GM23338 (cell line): ENCODE results near the gene SQSTM1. TPM values are rescaled to one million over a fixed set of nuclear protein-coding genes. Genes with fewer than 3 reads are reported as not detected.

Source experiments
- ATAC-seq: fragments of 200-7000 bp; cut with Tn5 transposase; 3 replicates; pipeline ENCODE4 v1.9.1; 2020
- DNase-seq: peaks from one replicate; pipeline ENCODE4 v3.0.0-alpha.2; 2015; ENCODE audit warnings: low spot score
- H2AFZ ChIP-seq: fragments of 200-600 bp; sonication (generic); 2 replicates; pipeline ENCODE4 v1.8.0; 2016; ENCODE audit warnings: antibody characterized with exemption, mild to moderate bottlenecking, moderate library complexity
- H3F3A ChIP-seq: fragments of 200-600 bp; sonication (generic); replicated peaks from 2 replicates; pipeline ENCODE4 v1.8.0; 2017; ENCODE audit warnings: antibody characterized with exemption, mixed run types, low read depth
- H3K27ac ChIP-seq: fragments of 200-600 bp; sonication (generic); 2 replicates; pipeline ENCODE4 v1.6.1; 2016; ENCODE audit warnings: low read depth
- H3K27me3 ChIP-seq: fragments of 200-600 bp; sonication (generic); 2 replicates; pipeline ENCODE4 v1.8.0; 2016; ENCODE audit warnings: mild to moderate bottlenecking, mixed run types, moderate library complexity; ENCODE audit not compliant: insufficient read depth
- H3K36me3 ChIP-seq: fragments of 200-600 bp; sonication (generic); 2 replicates; pipeline ENCODE4 v1.8.0; 2016; ENCODE audit warnings: mild to moderate bottlenecking; ENCODE audit not compliant: insufficient read depth
- H3K4me1 ChIP-seq: fragments of 200-600 bp; sonication (generic); 2 replicates; pipeline ENCODE4 v1.8.0; 2016; ENCODE audit warnings: mild to moderate bottlenecking, moderate library complexity; ENCODE audit not compliant: insufficient read depth
- H3K4me2 ChIP-seq: fragments of 200-600 bp; sonication (generic); 2 replicates; pipeline ENCODE4 v1.7.1; 2017; ENCODE audit warnings: mixed run types
- H3K4me3 ChIP-seq: fragments of 200-600 bp; sonication (generic); 2 replicates; pipeline ENCODE4 v1.6.1; 2016; ENCODE audit warnings: mixed run types
- H3K79me2 ChIP-seq: fragments of 200-600 bp; sonication (generic); replicated peaks from 2 replicates; pipeline ENCODE4 v1.8.0; 2017; ENCODE audit warnings: mild to moderate bottlenecking; ENCODE audit not compliant: insufficient read depth
- H3K9me2 ChIP-seq: fragments of 200-600 bp; sonication (generic); 2 replicates; pipeline ENCODE4 v1.8.0; 2017; ENCODE audit not compliant: insufficient read depth
- H4K20me1 ChIP-seq: fragments of 200-600 bp; sonication (generic); replicated peaks from 2 replicates; pipeline ENCODE4 v1.8.0; 2017; ENCODE audit warnings: mild to moderate bottlenecking; ENCODE audit not compliant: insufficient read depth
- H3K27ac Mint-ChIP-seq: 2 replicates; pipeline ENCODE4 v1.8.0; 2020; ENCODE audit warnings: inconsistent platforms, mild to moderate bottlenecking, moderate library complexity, mixed read lengths
- H3K27me3 Mint-ChIP-seq: 3 replicates; pipeline ENCODE4 v1.8.0; 2022; ENCODE audit warnings: low read depth, mild to moderate bottlenecking, moderate library complexity, mixed read lengths, inconsistent platforms; ENCODE audit not compliant: insufficient read depth, poor library complexity
- H3K36me3 Mint-ChIP-seq: 3 replicates; pipeline ENCODE4 v1.8.0; 2021; ENCODE audit warnings: low read depth, mild to moderate bottlenecking, inconsistent platforms, moderate library complexity, mixed read lengths
- H3K4me1 Mint-ChIP-seq: 3 replicates; pipeline ENCODE4 v1.8.0; 2020; ENCODE audit warnings: mild to moderate bottlenecking, inconsistent platforms, mixed read lengths
- H3K4me3 Mint-ChIP-seq: 3 replicates; pipeline ENCODE4 v1.8.0; 2021; ENCODE audit warnings: moderate library complexity, mild to moderate bottlenecking, inconsistent platforms, mixed read lengths
- H3K9me3 Mint-ChIP-seq: 3 replicates; pipeline ENCODE4 v1.8.0; 2020; ENCODE audit warnings: moderate library complexity, mild to moderate bottlenecking, inconsistent platforms, mixed read lengths
- CREB1 ChIP-seq: fragments of 250-450 bp; sonication (Bioruptor Pico); IDR thresholded peaks from 2 replicates; pipeline ENCODE4 v1.5.0; 2020; ENCODE audit warnings: low read depth, mild to moderate bottlenecking, moderate library complexity
- EZH2 ChIP-seq: fragments of 200-600 bp; sonication (generic); IDR thresholded peaks from one replicate; pipeline ENCODE4 v1.8.0; 2017; ENCODE audit warnings: antibody characterized with exemption, mild to moderate bottlenecking, low read depth; ENCODE audit not compliant: unreplicated experiment
- JUNB ChIP-seq: IDR thresholded peaks from one replicate; pipeline ENCODE4 v1.6.1; 2016; ENCODE audit warnings: antibody characterized with exemption; ENCODE audit not compliant: unreplicated experiment
- POLR2AphosphoS5 ChIP-seq: IDR thresholded peaks from 2 replicates; pipeline ENCODE4 v1.6.1; 2016; ENCODE audit warnings: antibody characterized with exemption, low read depth
- REST ChIP-seq: IDR thresholded peaks from one replicate; pipeline ENCODE4 v1.6.1; 2018; ENCODE audit warnings: antibody characterized with exemption; ENCODE audit not compliant: unreplicated experiment
- ZNF331 ChIP-seq: fragments of 250-450 bp; sonication (Bioruptor Pico); IDR thresholded peaks from 2 replicates; pipeline ENCODE4 v1.5.0; 2020; ENCODE audit warnings: low read depth, mild to moderate bottlenecking, moderate library complexity
- polyA plus RNA-seq: library from polyadenylated mRNA; unstranded; fragments of >200 nt; fragmentation: Nextera tagmentation; extraction: Ambion mirVana; gene quantifications from 2 replicates; pipeline ENCODE4 v1.2.1, GENCODE V29; 2016
- total RNA-seq: library from RNA; depleted of rRNA; stranded (reverse); fragments of >200 nt; shearing (Covaris generic); gene quantifications from 2 replicates; pipeline ENCODE4 v1.2.3, GENCODE V29; 2014
- TF ChIP-seq, protein P1 (sequence below): IDR thresholded peaks from 2 replicates; pipeline ENCODE4 v1.6.1; 2016; ENCODE audit warnings: antibody characterized with exemption
- TF ChIP-seq, protein P2 (sequence below), 2 experiments: fragments of 200-600 bp in 1 of 2; sonication (generic) in 1 of 2; conservative IDR thresholded peaks; 2 replicates each; pipeline versions ENCODE4 v1.5.1 to v1.6.1; 2016 to 2017; ENCODE audit warnings: antibody characterized with exemption in 2 of 2, low read depth in 2 of 2, mild to moderate bottlenecking in 2 of 2, moderate library complexity in 1 of 2

SQSTM1 gene
- total and polyA plus RNA-seq, 2 experiments from 2014 or later, result 58.0 to 92.6 TPM

GRCh38 chr5:179865491-179866240 lies 45.0 kb downstream of the SQSTM1 start (continued):
- TF ChIP-seq REST, result no peak
- TF ChIP-seq CREB1, result no peak
- TF ChIP-seq ZNF331 (CRISPR knock-in tag), result no peak
- TF ChIP-seq POLR2AphosphoS5, result no peak
- no peak for TF ChIP-seq JUNB
- TF ChIP-seq, protein P1, sequence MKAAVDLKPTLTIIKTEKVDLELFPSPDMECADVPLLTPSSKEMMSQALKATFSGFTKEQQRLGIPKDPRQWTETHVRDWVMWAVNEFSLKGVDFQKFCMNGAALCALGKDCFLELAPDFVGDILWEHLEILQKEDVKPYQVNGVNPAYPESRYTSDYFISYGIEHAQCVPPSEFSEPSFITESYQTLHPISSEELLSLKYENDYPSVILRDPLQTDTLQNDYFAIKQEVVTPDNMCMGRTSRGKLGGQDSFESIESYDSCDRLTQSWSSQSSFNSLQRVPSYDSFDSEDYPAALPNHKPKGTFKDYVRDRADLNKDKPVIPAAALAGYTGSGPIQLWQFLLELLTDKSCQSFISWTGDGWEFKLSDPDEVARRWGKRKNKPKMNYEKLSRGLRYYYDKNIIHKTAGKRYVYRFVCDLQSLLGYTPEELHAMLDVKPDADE, result no peak
- TF ChIP-seq, protein P2, sequence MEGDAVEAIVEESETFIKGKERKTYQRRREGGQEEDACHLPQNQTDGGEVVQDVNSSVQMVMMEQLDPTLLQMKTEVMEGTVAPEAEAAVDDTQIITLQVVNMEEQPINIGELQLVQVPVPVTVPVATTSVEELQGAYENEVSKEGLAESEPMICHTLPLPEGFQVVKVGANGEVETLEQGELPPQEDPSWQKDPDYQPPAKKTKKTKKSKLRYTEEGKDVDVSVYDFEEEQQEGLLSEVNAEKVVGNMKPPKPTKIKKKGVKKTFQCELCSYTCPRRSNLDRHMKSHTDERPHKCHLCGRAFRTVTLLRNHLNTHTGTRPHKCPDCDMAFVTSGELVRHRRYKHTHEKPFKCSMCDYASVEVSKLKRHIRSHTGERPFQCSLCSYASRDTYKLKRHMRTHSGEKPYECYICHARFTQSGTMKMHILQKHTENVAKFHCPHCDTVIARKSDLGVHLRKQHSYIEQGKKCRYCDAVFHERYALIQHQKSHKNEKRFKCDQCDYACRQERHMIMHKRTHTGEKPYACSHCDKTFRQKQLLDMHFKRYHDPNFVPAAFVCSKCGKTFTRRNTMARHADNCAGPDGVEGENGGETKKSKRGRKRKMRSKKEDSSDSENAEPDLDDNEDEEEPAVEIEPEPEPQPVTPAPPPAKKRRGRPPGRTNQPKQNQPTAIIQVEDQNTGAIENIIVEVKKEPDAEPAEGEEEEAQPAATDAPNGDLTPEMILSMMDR (conservative IDR thresholded peaks at IDR 0.05; ENCODE audit: low read depth in 2 of 2), result no peak
- TF ChIP-seq EZH2, result no peak

GRCh38 chr5:179866241-179867078 lies 45.8 kb downstream of the SQSTM1 start:
- Mint-ChIP-seq H3K36me3 (peaks cover 53% of the 10 kb centered on the region), H3K27me3 (peaks cover 7% of the 10 kb centered on the region), H3K9me3 (peaks cover 10% of the 10 kb centered on the region), H3K4me3 (no peak overlapping the region), H3K4me1 (peaks cover 10% of the 10 kb centered on the region), H3K27ac (no peak overlapping the region)
- no peak overlapping the region for H3K4me2 ChIP-seq
- no peak overlapping the region for H3K4me3 ChIP-seq
- no peaks in the 10 kb centered on the region for H3K27me3 ChIP-seq
- TF ChIP-seq, protein P2 (conservative IDR thresholded peaks at IDR 0.05; ENCODE audit: low read depth in 2 of 2), result peak in 1 of 2 experiments; percentile 33; a peak in 3 of 4 replicates
- TF ChIP-seq ZNF331 (CRISPR knock-in tag) (no peak), JUNB (no peak)
- no peaks in the 10 kb centered on the region for H3K36me3 ChIP-seq
- no peak overlapping the region for H3K27ac ChIP-seq
- peak; percentile 24 for DNase-seq
- no peaks in the 10 kb centered on the region for H3K79me2 ChIP-seq
- no peaks in the 10 kb centered on the region; the same call in 1 of the 2 replicates for H4K20me1 ChIP-seq
- H3K4me1 ChIP-seq, result no peaks in the 10 kb centered on the region
- no peak for ATAC-seq
- peaks cover 8% of the 10 kb centered on the region; the same call in 1 of the 2 replicates for H3F3A ChIP-seq
- H3K9me2 ChIP-seq, result no peaks in the 10 kb centered on the region
- H2AFZ ChIP-seq, result no peak overlapping the region
